ENCODE measurements around the gene YPEL3.

DNA sequence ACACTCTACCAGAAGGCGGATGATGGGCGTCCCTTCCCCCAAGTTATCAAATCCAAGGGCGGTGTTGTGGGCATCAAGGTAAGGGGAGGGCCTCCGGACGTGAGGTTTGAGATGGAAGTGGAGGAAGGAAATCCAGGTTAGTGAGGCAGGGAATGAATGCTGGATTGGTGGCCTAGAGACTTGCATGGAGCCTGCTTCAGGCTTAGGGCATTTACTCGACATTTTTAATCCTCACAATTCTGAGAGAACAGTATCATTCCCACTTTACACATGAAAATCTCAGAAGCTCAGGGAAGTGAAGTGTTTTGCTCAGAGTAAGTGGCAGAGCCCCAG, 28.5 kb downstream of the YPEL3 start:
- no peak; the same call in 1 of the 2 replicates for TF ChIP-seq POLR2AphosphoS5 (IDR thresholded peaks at IDR 0.05; ENCODE audit: low read depth, low read length)
- no peak for TF ChIP-seq TAF1 (IDR thresholded peaks at IDR 0.05; ENCODE audit: borderline replicate concordance, insufficient read depth, low read length)
- TF ChIP-seq, protein P1, sequence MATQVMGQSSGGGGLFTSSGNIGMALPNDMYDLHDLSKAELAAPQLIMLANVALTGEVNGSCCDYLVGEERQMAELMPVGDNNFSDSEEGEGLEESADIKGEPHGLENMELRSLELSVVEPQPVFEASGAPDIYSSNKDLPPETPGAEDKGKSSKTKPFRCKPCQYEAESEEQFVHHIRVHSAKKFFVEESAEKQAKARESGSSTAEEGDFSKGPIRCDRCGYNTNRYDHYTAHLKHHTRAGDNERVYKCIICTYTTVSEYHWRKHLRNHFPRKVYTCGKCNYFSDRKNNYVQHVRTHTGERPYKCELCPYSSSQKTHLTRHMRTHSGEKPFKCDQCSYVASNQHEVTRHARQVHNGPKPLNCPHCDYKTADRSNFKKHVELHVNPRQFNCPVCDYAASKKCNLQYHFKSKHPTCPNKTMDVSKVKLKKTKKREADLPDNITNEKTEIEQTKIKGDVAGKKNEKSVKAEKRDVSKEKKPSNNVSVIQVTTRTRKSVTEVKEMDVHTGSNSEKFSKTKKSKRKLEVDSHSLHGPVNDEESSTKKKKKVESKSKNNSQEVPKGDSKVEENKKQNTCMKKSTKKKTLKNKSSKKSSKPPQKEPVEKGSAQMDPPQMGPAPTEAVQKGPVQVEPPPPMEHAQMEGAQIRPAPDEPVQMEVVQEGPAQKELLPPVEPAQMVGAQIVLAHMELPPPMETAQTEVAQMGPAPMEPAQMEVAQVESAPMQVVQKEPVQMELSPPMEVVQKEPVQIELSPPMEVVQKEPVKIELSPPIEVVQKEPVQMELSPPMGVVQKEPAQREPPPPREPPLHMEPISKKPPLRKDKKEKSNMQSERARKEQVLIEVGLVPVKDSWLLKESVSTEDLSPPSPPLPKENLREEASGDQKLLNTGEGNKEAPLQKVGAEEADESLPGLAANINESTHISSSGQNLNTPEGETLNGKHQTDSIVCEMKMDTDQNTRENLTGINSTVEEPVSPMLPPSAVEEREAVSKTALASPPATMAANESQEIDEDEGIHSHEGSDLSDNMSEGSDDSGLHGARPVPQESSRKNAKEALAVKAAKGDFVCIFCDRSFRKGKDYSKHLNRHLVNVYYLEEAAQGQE (IDR thresholded peaks at IDR 0.05; ENCODE audit: insufficient read depth in 1 of 2, low read depth in 2 of 2, low read length in 2 of 2) = no peak
- no peak for TF ChIP-seq SIN3A (IDR thresholded peaks at IDR 0.05; ENCODE audit: borderline replicate concordance, insufficient read depth, low read length)

Measured in PFSK-1 (cell line).